ENCODE data around the gene CSH2. TPM values are rescaled to one million over a fixed set of nuclear protein-coding genes. Genes with fewer than 3 reads are reported as not detected.

The CSH2 gene
- total RNA-seq, 1 experiment from 2014 or later, result not detected

GRCh38 chr17:63837962-63838600, 35.4 kb downstream of the CSH2 start:
- H3K4me3 ChIP-seq, result no peak overlapping the region
- H3K9me3 ChIP-seq (replicated peaks), result no peaks in the 10 kb centered on the region
- H3K36me3 ChIP-seq, result peaks cover 7% of the 10 kb centered on the region
- peaks cover 8% of the 10 kb centered on the region; the same call in 1 of the 2 replicates for H3K4me1 ChIP-seq
- H3K27me3 ChIP-seq, result no peaks in the 10 kb centered on the region
- no peak overlapping the region for H3K27ac ChIP-seq
- no peak for DNase-seq

DNA sequence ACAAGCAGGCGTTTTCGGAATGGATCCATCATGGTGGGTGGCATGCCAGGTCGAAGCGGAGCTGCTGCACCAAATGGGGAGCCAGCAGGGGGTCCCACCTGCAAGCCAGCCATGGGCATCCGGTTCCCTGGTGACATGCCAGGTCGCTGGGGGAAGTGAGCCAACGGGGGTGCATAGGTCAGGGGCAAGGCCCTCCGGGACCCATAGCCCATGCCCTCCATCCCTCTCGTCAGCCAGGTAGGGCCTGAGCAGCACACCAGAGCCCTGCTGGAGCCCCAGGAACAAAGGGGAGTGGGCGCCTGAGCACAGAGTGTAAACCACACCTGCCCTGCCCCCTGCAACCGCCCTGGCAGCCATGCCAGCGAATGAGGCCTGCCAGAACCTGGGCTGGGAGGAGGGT, 36.0 kb downstream of the CSH2 start:
- H3K4me1 ChIP-seq, result peaks cover 8% of the 10 kb centered on the region; the same call in 1 of the 2 replicates
- peaks cover 12% of the 10 kb centered on the region for H3K36me3 ChIP-seq
- no peaks in the 10 kb centered on the region for H3K27me3 ChIP-seq
- H3K4me3 ChIP-seq, result no peak overlapping the region
- H3K9me3 ChIP-seq (replicated peaks), result no peaks in the 10 kb centered on the region
- DNase-seq, result no peak
- no peak overlapping the region for H3K27ac ChIP-seq

DNA sequence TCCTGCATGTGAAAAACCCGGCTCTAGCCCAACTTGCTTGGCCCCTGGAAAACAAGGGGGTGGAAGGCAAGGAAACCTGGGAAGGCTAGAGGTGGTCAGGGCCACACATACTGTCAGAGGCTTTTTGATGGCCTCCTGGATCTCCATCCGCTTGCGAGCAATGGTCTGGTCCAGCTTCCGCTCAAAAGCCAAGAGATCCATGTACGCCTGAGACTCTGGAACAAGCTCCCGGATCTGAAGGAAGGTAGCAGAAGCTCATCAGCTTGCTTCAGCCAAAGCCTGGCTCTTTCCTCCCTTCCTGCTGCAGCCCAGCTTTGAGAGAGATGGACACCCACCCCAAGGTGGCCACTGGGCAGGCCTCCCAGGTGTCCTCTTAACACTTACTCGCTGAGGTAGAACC, 36.7 kb downstream of the CSH2 start:
- DNase-seq, result no peak
- Histone ChIP-seq H3K27ac (no peak overlapping the region), H3K27me3 (no peaks in the 10 kb centered on the region), H3K4me3 (no peak overlapping the region), H3K4me1 (peaks cover 8% of the 10 kb centered on the region; the same call in 1 of the 2 replicates), H3K36me3 (peaks cover 17% of the 10 kb centered on the region), H3K9me3 (replicated peaks) (no peaks in the 10 kb centered on the region)

- H3K27me3 ChIP-seq, result no peaks in the 10 kb centered on the region
- peaks cover 31% of the 10 kb centered on the region for H3K36me3 ChIP-seq
- no peak for DNase-seq
- no peaks in the 10 kb centered on the region for H3K4me1 ChIP-seq
- no peak overlapping the region for H3K4me3 ChIP-seq
- no peak overlapping the region for H3K27ac ChIP-seq
- no peaks in the 10 kb centered on the region for H3K9me3 ChIP-seq (replicated peaks)
Observed at GRCh38 chr17:63835167-63835720, 38.2 kb downstream of the CSH2 start.

DNA sequence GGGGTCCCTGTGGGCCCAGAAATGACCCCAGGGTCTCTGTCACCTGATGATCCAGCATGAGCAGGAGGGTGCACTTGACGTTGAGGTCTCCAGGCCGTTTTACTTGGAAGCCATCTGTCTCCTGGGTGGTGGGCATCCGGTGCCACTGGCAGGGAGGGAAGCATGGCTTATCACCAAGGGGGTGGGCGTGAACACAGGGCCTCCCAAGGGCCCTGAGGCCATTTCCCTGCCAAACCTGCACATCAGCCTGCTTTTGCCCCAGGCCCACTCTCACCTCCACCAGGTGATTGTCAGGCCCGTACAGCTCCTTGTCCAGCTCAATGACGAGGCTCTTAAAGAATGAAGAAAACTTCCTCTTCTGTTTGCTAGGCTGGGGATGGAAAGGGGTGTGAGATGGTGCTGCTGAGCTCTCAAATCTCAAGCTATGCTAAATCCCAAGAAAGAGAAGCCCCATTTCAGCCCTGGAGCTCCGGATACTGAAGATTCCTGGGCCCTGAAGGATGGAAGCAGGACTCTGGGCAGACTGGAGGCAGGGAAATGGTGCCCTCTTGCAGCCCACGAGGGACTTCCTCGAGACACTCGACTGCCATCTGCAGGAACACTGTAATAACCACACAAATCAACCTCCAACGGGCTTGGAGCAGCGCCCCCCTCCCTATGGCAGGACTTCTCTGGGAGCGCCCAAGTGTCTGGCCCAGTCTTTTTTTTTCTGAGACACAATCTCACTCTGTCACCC, 38.9 kb downstream of the CSH2 start:
- no peaks in the 10 kb centered on the region for H3K27me3 ChIP-seq
- DNase-seq, result peak; percentile 27 to 48
- H3K36me3 ChIP-seq, result peaks cover 37% of the 10 kb centered on the region
- H3K27ac ChIP-seq, result no peak overlapping the region
- H3K4me1 ChIP-seq, result no peaks in the 10 kb centered on the region
- no peak overlapping the region for H3K4me3 ChIP-seq
- no peaks in the 10 kb centered on the region for H3K9me3 ChIP-seq (replicated peaks)

DNA sequence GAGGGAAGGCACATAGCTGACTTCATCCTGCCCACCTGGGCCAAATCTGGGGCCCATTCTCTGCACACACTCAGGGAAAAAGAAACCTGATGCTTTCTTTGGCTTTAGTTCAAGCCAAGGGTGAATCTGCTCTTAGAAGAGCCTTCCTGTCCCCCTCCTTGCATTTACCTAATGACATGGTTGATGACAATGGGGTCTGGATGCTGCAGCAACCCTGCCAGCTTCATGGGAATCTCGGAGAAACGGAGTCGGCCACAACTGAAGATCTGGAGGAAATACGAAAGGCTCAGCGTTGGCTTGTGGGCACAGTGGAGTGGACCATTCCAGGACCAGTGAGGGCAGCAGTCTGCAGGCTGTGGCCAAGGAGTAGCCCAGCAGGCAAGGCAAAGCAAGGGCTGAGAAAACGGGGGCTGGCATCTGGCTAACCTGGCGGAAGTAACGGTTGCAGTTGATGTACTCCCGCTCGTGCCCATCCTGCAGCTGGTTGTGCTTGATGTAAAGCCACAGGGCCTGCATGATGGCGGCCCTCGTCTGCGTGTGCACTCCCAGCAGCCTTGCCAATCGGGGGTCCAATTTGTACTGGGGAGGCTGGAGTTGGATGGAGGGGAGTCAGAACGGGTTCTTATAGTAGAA, 39.6 kb downstream of the CSH2 start:
- H3K4me3 ChIP-seq, result no peak overlapping the region
- no peaks in the 10 kb centered on the region for H3K27me3 ChIP-seq
- H3K9me3 ChIP-seq (replicated peaks), result no peaks in the 10 kb centered on the region
- H3K36me3 ChIP-seq, result peaks cover 43% of the 10 kb centered on the region
- DNase-seq, result no peak
- H3K4me1 ChIP-seq, result no peaks in the 10 kb centered on the region
- no peak overlapping the region for H3K27ac ChIP-seq

GRCh38 chr17:63833026-63833740, 40.3 kb downstream of the CSH2 start:
- Histone ChIP-seq H3K27ac (no peak overlapping the region), H3K4me3 (no peak overlapping the region), H3K36me3 (peaks cover 43% of the 10 kb centered on the region), H3K27me3 (no peaks in the 10 kb centered on the region), H3K9me3 (replicated peaks) (no peaks in the 10 kb centered on the region), H3K4me1 (no peaks in the 10 kb centered on the region)
- no peak for DNase-seq

- Histone ChIP-seq H3K36me3 (peaks cover 43% of the 10 kb centered on the region), H3K4me3 (no peak overlapping the region)
Observed at GRCh38 chr17:63832455-63832854, 41.0 kb downstream of the CSH2 start.

GRCh38 chr17:63832014-63832413, 41.5 kb downstream of the CSH2 start:
- DNase-seq, result no peak
- peaks cover 43% of the 10 kb centered on the region for H3K36me3 ChIP-seq

More at GRCh38 chr17:63832455-63832854, 41.0 kb downstream of the CSH2 start:
- Histone ChIP-seq H3K4me1 (no peaks in the 10 kb centered on the region), H3K9me3 (replicated peaks) (no peaks in the 10 kb centered on the region), H3K27ac (no peak overlapping the region), H3K27me3 (no peaks in the 10 kb centered on the region)
- DNase-seq, result no peak

DNA sequence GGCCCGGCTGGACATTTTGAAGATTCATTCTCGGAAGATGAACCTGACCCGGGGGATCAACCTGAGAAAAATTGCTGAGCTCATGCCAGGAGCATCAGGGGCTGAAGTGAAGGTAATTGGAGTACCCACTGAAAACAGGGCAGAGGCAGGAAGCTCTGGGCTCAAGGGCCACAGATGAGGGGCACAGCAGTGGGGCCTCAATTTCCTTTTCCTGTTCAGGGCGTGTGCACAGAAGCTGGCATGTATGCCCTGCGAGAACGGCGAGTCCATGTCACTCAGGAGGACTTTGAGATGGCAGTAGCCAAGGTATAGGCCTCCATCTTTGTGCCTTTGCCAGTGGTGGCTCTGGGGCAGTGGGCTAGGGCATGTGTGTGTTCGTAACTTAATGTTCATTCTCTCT, 42.0 kb downstream of the CSH2 start:
- H3K9me3 ChIP-seq (replicated peaks), result no peaks in the 10 kb centered on the region
- no peak overlapping the region for H3K27ac ChIP-seq
- H3K27me3 ChIP-seq, result no peaks in the 10 kb centered on the region
- H3K36me3 ChIP-seq, result peaks cover 43% of the 10 kb centered on the region
- no peak for DNase-seq
- H3K4me3 ChIP-seq, result no peak overlapping the region
- no peaks in the 10 kb centered on the region for H3K4me1 ChIP-seq

More at GRCh38 chr17:63832014-63832413, 41.5 kb downstream of the CSH2 start:
- Histone ChIP-seq H3K27ac (no peak overlapping the region), H3K27me3 (no peaks in the 10 kb centered on the region), H3K4me3 (no peak overlapping the region), H3K4me1 (no peaks in the 10 kb centered on the region), H3K9me3 (replicated peaks) (no peaks in the 10 kb centered on the region)

DNA sequence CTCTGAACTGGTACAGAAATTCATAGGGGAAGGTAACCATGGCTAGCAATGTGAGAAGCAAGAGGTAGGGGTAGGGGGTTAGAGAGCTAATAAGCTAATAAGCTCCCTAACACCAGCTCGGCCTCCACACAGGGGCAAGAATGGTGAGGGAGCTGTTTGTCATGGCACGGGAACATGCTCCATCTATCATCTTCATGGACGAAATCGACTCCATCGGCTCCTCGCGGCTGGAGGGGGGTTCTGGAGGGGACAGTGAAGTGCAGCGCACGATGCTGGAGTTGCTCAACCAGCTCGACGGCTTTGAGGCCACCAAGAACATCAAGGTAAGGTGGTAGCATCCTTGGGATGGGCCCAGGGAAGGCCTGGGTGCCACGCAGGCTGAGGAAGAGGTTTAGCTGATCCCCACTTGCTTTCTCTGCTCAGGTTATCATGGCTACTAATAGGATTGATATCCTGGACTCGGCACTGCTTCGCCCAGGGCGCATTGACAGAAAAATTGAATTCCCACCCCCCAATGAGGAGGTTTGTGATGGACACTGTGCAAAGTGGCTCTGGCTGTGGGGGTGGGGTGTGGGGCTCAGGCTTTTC, 42.5 kb downstream of the CSH2 start:
- no peak overlapping the region for H3K27ac ChIP-seq
- no peaks in the 10 kb centered on the region for H3K9me3 ChIP-seq (replicated peaks)
- H3K4me1 ChIP-seq, result no peaks in the 10 kb centered on the region; the same call in 1 of the 2 replicates
- DNase-seq, result no peak
- no peaks in the 10 kb centered on the region for H3K27me3 ChIP-seq
- no peak overlapping the region for H3K4me3 ChIP-seq
- peaks cover 43% of the 10 kb centered on the region for H3K36me3 ChIP-seq

DNA sequence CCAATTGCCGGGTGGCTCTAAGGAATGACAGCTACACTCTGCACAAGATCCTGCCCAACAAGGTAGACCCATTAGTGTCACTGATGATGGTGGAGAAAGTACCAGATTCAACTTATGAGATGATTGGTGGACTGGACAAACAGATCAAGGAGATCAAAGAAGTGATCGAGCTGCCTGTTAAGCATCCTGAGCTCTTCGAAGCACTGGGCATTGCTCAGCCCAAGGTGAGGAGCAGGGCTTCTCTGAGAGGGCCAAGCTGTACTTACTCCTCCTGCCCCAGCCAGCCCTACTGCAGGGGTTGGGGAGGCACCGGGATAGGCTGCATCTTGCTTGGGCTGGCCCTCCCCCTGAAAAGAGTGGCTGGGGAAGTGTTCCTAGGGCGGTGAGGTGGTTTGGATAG, 43.2 kb downstream of the CSH2 start:
- no peaks in the 10 kb centered on the region for H3K9me3 ChIP-seq (replicated peaks)
- peaks cover 45% of the 10 kb centered on the region for H3K36me3 ChIP-seq
- H3K27ac ChIP-seq, result no peak overlapping the region
- DNase-seq, result no peak
- no peaks in the 10 kb centered on the region for H3K27me3 ChIP-seq
- H3K4me1 ChIP-seq, result peaks cover 4% of the 10 kb centered on the region; the same call in 1 of the 2 replicates
- no peak overlapping the region for H3K4me3 ChIP-seq

DNA sequence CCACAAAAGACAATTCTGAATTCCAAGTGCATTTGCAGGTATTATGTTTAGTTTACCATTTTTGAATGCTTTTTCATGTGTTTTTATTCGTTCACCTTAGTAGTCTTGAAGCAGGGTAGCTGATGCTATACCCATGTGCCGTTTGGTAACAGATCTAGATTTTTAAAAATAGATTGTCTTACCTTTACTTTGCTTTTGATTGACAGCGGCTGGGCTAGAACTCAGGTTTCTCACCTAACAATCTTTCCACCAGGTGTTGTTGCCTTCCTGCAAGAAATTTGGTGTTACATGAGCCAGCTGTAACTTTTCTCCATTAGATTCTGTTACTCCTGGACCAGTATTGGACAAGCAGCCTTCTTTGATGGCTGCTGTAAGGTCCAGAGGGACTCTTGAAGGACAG, 44.5 kb downstream of the CSH2 start:
- no peak for DNase-seq
- no peak overlapping the region for H3K27ac ChIP-seq
- H3K9me3 ChIP-seq (replicated peaks), result no peaks in the 10 kb centered on the region
- no peak overlapping the region for H3K4me3 ChIP-seq
- H3K36me3 ChIP-seq, result peaks cover 56% of the 10 kb centered on the region
- peaks cover 4% of the 10 kb centered on the region; the same call in 1 of the 2 replicates for H3K4me1 ChIP-seq
- no peaks in the 10 kb centered on the region for H3K27me3 ChIP-seq

DNA sequence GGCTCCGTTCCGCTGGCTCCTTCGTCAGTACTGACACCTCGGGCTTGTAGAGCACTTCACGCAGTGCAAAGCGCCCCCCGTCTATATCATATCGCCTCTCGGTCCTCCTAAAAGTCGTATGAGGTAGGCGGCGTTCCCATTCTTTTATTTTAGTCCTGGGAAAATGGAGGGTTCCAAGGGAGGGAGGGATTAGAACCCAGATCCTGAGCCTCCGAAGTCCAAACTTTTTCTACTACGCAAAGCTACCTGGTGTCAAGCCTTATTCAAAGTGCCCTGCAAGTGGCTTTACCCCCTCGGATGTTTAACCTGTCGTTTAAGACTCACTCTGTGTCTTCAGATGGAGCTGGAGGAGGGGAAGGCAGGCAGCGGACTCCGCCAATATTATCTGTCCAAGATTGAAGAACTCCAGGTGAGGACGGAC, 45.7 kb downstream of the CSH2 start:
- Histone ChIP-seq H3K9me3 (replicated peaks) (no peaks in the 10 kb centered on the region), H3K27me3 (no peaks in the 10 kb centered on the region), H3K4me1 (peaks cover 4% of the 10 kb centered on the region; the same call in 1 of the 2 replicates), H3K36me3 (peaks cover 53% of the 10 kb centered on the region), H3K27ac (peak overlapping the region; percentile 96), H3K4me3 (peak overlapping the region; percentile 94)
- no peak for DNase-seq
